Heart right ventricle (tissue), 16 donors: ENCODE results near the gene SOHLH2. TPM values are rescaled to one million over a fixed set of nuclear protein-coding genes. Genes with fewer than 3 reads are reported as not detected.

Source experiments
- ATAC-seq, 8 donors: fragments of 200-7000 bp; cut with Tn5 transposase; one replicate each; pipeline ENCODE4 v1.9.1; 2020; ENCODE audit warnings: mild to moderate bottlenecking in 8 of 8, moderate library complexity in 8 of 8, moderate number of reproducible peaks in 1 of 8
- DNase-seq, 2 donors: peaks; one replicate each; pipeline ENCODE4 v3.0.0-alpha.2; 2020
- H3K27ac ChIP-seq, 10 donors: fragments of 200-600 bp; sonication (generic) in 2 of 10; one replicate each; pipeline versions ENCODE4 v1.5.0 to v1.8.0; 2020 to 2022; ENCODE audit warnings: mild to moderate bottlenecking in 3 of 10
- H3K27me3 ChIP-seq, 7 donors: fragments of 200-600 bp; one replicate each; pipeline ENCODE4 v1.8.0; 2021 to 2022; ENCODE audit warnings: mild to moderate bottlenecking in 2 of 7
- H3K36me3 ChIP-seq, 9 donors: fragments of 200-600 bp; sonication (generic) in 1 of 9; one replicate each; pipeline versions ENCODE4 v1.5.0 to v1.8.0; 2020 to 2022; ENCODE audit warnings: mild to moderate bottlenecking in 2 of 9
- H3K4me1 ChIP-seq, 9 donors: fragments of 200-600 bp; sonication (generic) in 1 of 9; one replicate each; pipeline versions ENCODE4 v1.5.0 to v1.8.0; 2020 to 2022; ENCODE audit warnings: mild to moderate bottlenecking in 4 of 9
- H3K4me3 ChIP-seq, 10 donors: fragments of 200-600 bp; sonication (generic) in 2 of 10; one replicate each; pipeline versions ENCODE4 v1.5.0 to v1.8.0; 2020 to 2022; ENCODE audit warnings: mild to moderate bottlenecking in 7 of 10, moderate library complexity in 2 of 10
- H3K9me3 ChIP-seq, 11 donors: fragments of 200-600 bp in 10 of 11; sonication (generic) in 2 of 11; one replicate each; pipeline versions ENCODE4 v1.5.0 to v1.8.0; 2013 to 2022; ENCODE audit warnings: mild to moderate bottlenecking in 2 of 11, control low read depth in 1 of 11, moderate library complexity in 1 of 11
- CTCF ChIP-seq, 9 donors: fragments of 200-600 bp; sonication (generic) in 2 of 9; IDR thresholded peaks; one replicate each; pipeline versions ENCODE4 v1.5.0 to v1.8.0; 2021 to 2022; ENCODE audit warnings: antibody characterized with exemption in 9 of 9, mild to moderate bottlenecking in 5 of 9, moderate library complexity in 1 of 9
- WGBS, 2 donors: extraction: QIAGEN DNeasy Blood & Tissue Kit; methylation state at CpG; one replicate each; pipeline ENCODE4 v1.1.7; 2013; ENCODE audit warnings: inconsistent platforms in 1 of 2; 5-methylcytosine and 5-hydroxymethylcytosine counted together
- intact Hi-C, 10 donors: fragments of 100-400 bp; cut with DNase I; formaldehyde crosslinking; loops; one replicate each; pipeline versions ENCODE4 v1.11.1 to v1.14.2; 2022
- polyA plus RNA-seq, 2 donors: library from polyadenylated mRNA; stranded (reverse); fragments of 200-250 nt; gene quantifications; one replicate each; pipeline ENCODE4 v1.2.3, GENCODE V29; 2013
- total RNA-seq, 10 donors: library from RNA; stranded (reverse); fragmentation: NEBNext Ultra II Directional in 3 of 10; extraction: Animal tissue kit (Norgen Biotek cat#: 25700) in 3 of 10; gene quantifications; one replicate each; pipeline versions ENCODE4 v1.2.1 to v1.2.4, GENCODE V29; 2021 to 2023
- donor health status: Arrhythmogenic right ventricular cardiomyopathy.
- donor health status: ischemic (EF 13 %, LVEDD 7.1; RV severe dilation, severe dysfunction).
- donor health status: healthy with polysubstance abuse.
- donor health status: DM: no; HTN: yes; CAD: no.
- donor health status: DM: no; HTN: no; CAD: no.
- donor health status: ischemic (EF 25% LVEDD 6.9; RV normal size, moderate dysfunction).
- donor health status: ischemic (EF 25% LVEDD 5.7; RV mildly dilated, moderate dysfunction).
- donor health status: healthy.
- donor health status: DM: yes; HTN: yes; CAD: no.
- donor health status: Ischemic cardiomyopathy.
- donor health status: ischemic (EF 35%, LVEDD 5.7; RV mildly dilated, moderate dysfunction).
- donor health status: nonischemic (EF 11% LVEDD 7.7; RV severe dilation, severe dysfunction).
- donor health status: DM: yes; HTN: yes; CAD: no.
- donor health status: PGD.
- donor health status: ischemic (EF 29% LVEDD 5.4; RV normal size, mild dysfunction).
- donor health status: nonischemic (EF 23%, LVEDD 6.1; RV moderate dilation, normal function).

The SOHLH2 gene
- total and polyA plus RNA-seq, 12 donors: 0.10 to 3.0 (median 0.79) TPM; not detected in 2

- H3K36me3 ChIP-seq: no peaks in the 10 kb centered on the region
- no peaks in the 10 kb centered on the region for H3K27me3 ChIP-seq
- 60 to 61% methylated on average over 6 of the region's 6 CpGs for WGBS, 2 donors
- H3K4me3 ChIP-seq: no peak overlapping the region
- peaks cover 0 to 4% (median 0%) of the 10 kb centered on the region in 9 donors for H3K4me1 ChIP-seq
- H3K27ac ChIP-seq: no peak overlapping the region
- ATAC-seq: no peak
- DNase-seq: no peak
- H3K9me3 ChIP-seq: no peaks in the 10 kb centered on the region
- no peak for TF ChIP-seq CTCF (IDR thresholded peaks at IDR 0.05)
- intact Hi-C loops: no loop called here
Measured at GRCh38 chr13:36192166-36192565, 22.2 kb downstream of the SOHLH2 start.

GRCh38 chr13:36190771-36191170 lies 23.6 kb downstream of the SOHLH2 start:
- Histone ChIP-seq H3K27me3 (no peaks in the 10 kb centered on the region), H3K9me3 (no peaks in the 10 kb centered on the region), H3K36me3 (no peaks in the 10 kb centered on the region), H3K4me1 (peaks cover 0 to 4% (median 0%) of the 10 kb centered on the region in 9 donors), H3K27ac (no peak overlapping the region), H3K4me3 (no peak overlapping the region)
- intact Hi-C loops: no loop called here
- WGBS, 2 donors: 75 to 84% methylated on average over 3 of the region's 3 CpGs
- no peak for TF ChIP-seq CTCF (IDR thresholded peaks at IDR 0.05)
- DNase-seq: no peak
- no peak for ATAC-seq

GRCh38 chr13:36188441-36188840 lies 25.9 kb downstream of the SOHLH2 start:
- DNase-seq: no peak
- H3K27ac ChIP-seq: no peak overlapping the region
- no peak overlapping the region for H3K4me3 ChIP-seq
- H3K4me1 ChIP-seq: peaks cover 0 to 4% (median 0%) of the 10 kb centered on the region in 9 donors
- no peaks in the 10 kb centered on the region for H3K9me3 ChIP-seq
- no peaks in the 10 kb centered on the region for H3K27me3 ChIP-seq
- no peaks in the 10 kb centered on the region for H3K36me3 ChIP-seq
- intact Hi-C loops: loop anchor here in 1 of 10 donors (10.0 kb wide), 1 partner anchor 74 kb away; no protein-coding TSS in a partner anchor
- no peak for TF ChIP-seq CTCF (IDR thresholded peaks at IDR 0.05)
- 87 to 93% methylated on average over 1 of the region's 1 CpG for WGBS, 2 donors
- no peak for ATAC-seq

- intact Hi-C loops: loop anchor here in 1 of 10 donors (10.0 kb wide), 1 partner anchor 69 kb away; no protein-coding TSS in a partner anchor
- Histone ChIP-seq H3K4me3 (no peak overlapping the region), H3K27ac (no peak overlapping the region), H3K27me3 (no peaks in the 10 kb centered on the region), H3K36me3 (no peaks in the 10 kb centered on the region), H3K4me1 (no peaks in the 10 kb centered on the region), H3K9me3 (peaks cover 0 to 2% (median 0%) of the 10 kb centered on the region in 11 donors)
- ATAC-seq (no peak), DNase-seq (no peak)
- no peak for TF ChIP-seq CTCF (IDR thresholded peaks at IDR 0.05)
Measured at GRCh38 chr13:36183901-36184300, 30.5 kb downstream of the SOHLH2 start.
